ENCODE data around the gene NASP. TPM values are rescaled to one million over a fixed set of nuclear protein-coding genes. Genes with fewer than 3 reads are reported as not detected.

Gene NASP
- total RNA-seq, 2 experiments from 2014 or later = 228 to 282 TPM

- Mint-ChIP-seq H3K4me1 (peaks cover 31% of the 10 kb centered on the region), H3K9me3 (ENCODE audit: low read depth) (no peaks in the 10 kb centered on the region), H3K27me3 (no peaks in the 10 kb centered on the region), H3K36me3 (ENCODE audit: low read depth) (no peaks in the 10 kb centered on the region), H3K27ac (no peak overlapping the region), H3K4me3 (no peak overlapping the region)
- intact Hi-C loops (cut with DNase I, micrococcal nuclease) = loop anchor here in 1 of 2 experiments (2.0 kb wide), 1 partner anchor 23 kb away; no protein-coding TSS in a partner anchor
- ATAC-seq = no peak
- no peak for DNase-seq
- POLR2A ChIA-PET = interaction anchor here (0.5 to 2.8 kb wide), 5 partner anchors 24 to 725 kb away, joined by 3 to 13 read pairs (median 4); partner anchors contain the start of gene PRDX1
- CTCF ChIA-PET = interaction anchor here (0.6 to 3.0 kb wide), 7 partner anchors 9 to 155 kb away, joined by 3 to 13 read pairs (median 5); partner anchors contain the start of gene TMEM69
Observed at GRCh38 chr1:45545553-45546310, 38.1 kb upstream of the NASP start.

GRCh38 chr1:45550401-45551351 lies 33.2 kb upstream of the NASP start, which contains the start of gene AKR1A1:
TSS of gene AKR1A1 (plus strand) at chr1:45550826. CDS start at chr1:45561795, 10,969 bp downstream.
- H3K9me3 Mint-ChIP-seq (ENCODE audit: low read depth) = no peaks in the 10 kb centered on the region
- CTCF ChIA-PET = interaction anchor here (0.7 to 1.4 kb wide), 10 partner anchors 10 to 692 kb away, joined by 3 to 12 read pairs (median 4); partner anchors contain the start of gene PRDX1

GRCh38 chr1:45551684-45552083 lies 32.2 kb upstream of the NASP start:
- Mint-ChIP-seq H3K36me3 (ENCODE audit: low read depth) (peaks cover 13% of the 10 kb centered on the region), H3K4me1 (peaks cover 14% of the 10 kb centered on the region), H3K27me3 (no peaks in the 10 kb centered on the region), H3K27ac (peak overlapping the region; percentile 94), H3K4me3 (peak overlapping the region; percentile 94), H3K9me3 (ENCODE audit: low read depth) (no peaks in the 10 kb centered on the region)
- intact Hi-C loops (cut with DNase I, micrococcal nuclease) = loop anchor here (1.0 to 2.0 kb wide), 4 partner anchors 18 to 565 kb away; partner anchors contain the start of gene EIF2B3 (in 1 of the 2)
- no peak for DNase-seq
- POLR2A ChIA-PET = interaction anchor here (1.0 to 2.2 kb wide), 5 partner anchors 30 to 761 kb away, joined by 3 to 27 read pairs (median 7); partner anchors contain the start of genes MUTYH, PRDX1 and TOE1
- CTCF ChIA-PET = interaction anchor here (0.7 to 1.4 kb wide), 9 partner anchors 9 to 693 kb away, joined by 3 to 12 read pairs (median 4); partner anchors contain the start of gene PRDX1
- no peak for ATAC-seq

More at GRCh38 chr1:45550401-45551351, 33.2 kb upstream of the NASP start, which contains the start of gene AKR1A1:
- H3K27me3 Mint-ChIP-seq = no peaks in the 10 kb centered on the region
- DNase-seq (peak; percentile 95), ATAC-seq (peak; percentile 94)
- peak within 1 kb of the TSS; percentile 94 for H3K27ac Mint-ChIP-seq
- H3K4me1 Mint-ChIP-seq = peaks cover 16% of the 10 kb centered on the region
- intact Hi-C loops (cut with DNase I, micrococcal nuclease) = loop anchor here (1.0 to 2.0 kb wide), 11 partner anchors 19 to 697 kb away; partner anchors contain the start of genes CCDC163 (in 2 of the 2), MMACHC (in 2 of the 2), PRDX1 (in 2 of the 2) and EIF2B3 (in 1 of the 2)
- POLR2A ChIA-PET = interaction anchor here (1.0 to 2.2 kb wide), 6 partner anchors 29 to 760 kb away, joined by 3 to 27 read pairs (median 4); partner anchors contain the start of genes MUTYH, PRDX1 and TOE1
- peaks cover 9% of the 10 kb centered on the region for H3K36me3 Mint-ChIP-seq (ENCODE audit: low read depth)
- peak within 1 kb of the TSS; percentile 94 for H3K4me3 Mint-ChIP-seq

- intact Hi-C loops (cut with DNase I, micrococcal nuclease) = no loop called here
- POLR2A ChIA-PET = interaction anchor here (1.1 kb wide), 1 partner anchor 30 kb away, joined by 7 read pairs; the partner anchor contains the start of gene PRDX1
Observed at GRCh38 chr1:45552331-45552730, 31.5 kb upstream of the NASP start.

DNA sequence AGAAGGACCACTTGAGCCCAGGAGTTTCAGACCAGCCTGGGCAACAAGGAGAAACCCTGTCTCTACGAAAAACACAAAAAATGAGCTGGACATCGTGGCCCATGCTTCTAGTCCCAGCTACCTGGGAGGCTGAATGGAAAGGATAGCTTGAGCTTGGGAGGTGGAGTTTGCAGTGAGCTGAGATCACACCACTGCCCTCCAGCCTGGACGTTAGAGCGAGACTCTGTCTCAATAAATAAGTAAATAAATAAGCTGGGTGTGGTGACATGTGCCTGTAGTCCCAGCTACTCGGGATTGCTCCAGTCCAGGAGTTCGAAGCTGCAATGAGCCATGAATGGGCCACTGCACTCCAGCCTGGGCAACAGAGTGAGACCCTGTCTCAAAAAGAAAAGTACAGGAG lies 29.6 kb upstream of the NASP start:
- H3K4me1 Mint-ChIP-seq = peaks cover 19% of the 10 kb centered on the region
- DNase-seq = no peak
- ChIA-PET CTCF (interaction anchor here (1.9 kb wide), 1 partner anchor 9 kb away, joined by 7 read pairs; no protein-coding TSS in a partner anchor), POLR2A (interaction anchor here (1.2 kb wide), 1 partner anchor 14 kb away, joined by 3 read pairs; no protein-coding TSS in a partner anchor)
- no peak overlapping the region for H3K4me3 Mint-ChIP-seq
- peaks cover 18% of the 10 kb centered on the region for H3K36me3 Mint-ChIP-seq (ENCODE audit: low read depth)
- intact Hi-C loops (cut with DNase I, micrococcal nuclease) = no loop called here
- ATAC-seq = no peak
- no peaks in the 10 kb centered on the region for H3K9me3 Mint-ChIP-seq (ENCODE audit: low read depth)
- no peak overlapping the region for H3K27ac Mint-ChIP-seq
- no peaks in the 10 kb centered on the region for H3K27me3 Mint-ChIP-seq

More at GRCh38 chr1:45552331-45552730, 31.5 kb upstream of the NASP start:
- Mint-ChIP-seq H3K4me1 (peaks cover 16% of the 10 kb centered on the region), H3K9me3 (ENCODE audit: low read depth) (no peaks in the 10 kb centered on the region), H3K27ac (peak overlapping the region; percentile 56), H3K27me3 (no peaks in the 10 kb centered on the region), H3K36me3 (ENCODE audit: low read depth) (peaks cover 14% of the 10 kb centered on the region), H3K4me3 (peak overlapping the region; percentile 94)
- ATAC-seq = no peak
- CTCF ChIA-PET = interaction anchor here (0.8 kb wide), 1 partner anchor 806 kb away, joined by 3 read pairs; no protein-coding TSS in a partner anchor
- DNase-seq = peak; percentile 36

- Mint-ChIP-seq H3K27me3 (no peaks in the 10 kb centered on the region), H3K4me1 (peaks cover 14% of the 10 kb centered on the region), H3K4me3 (no peak overlapping the region), H3K36me3 (ENCODE audit: low read depth) (peaks cover 28% of the 10 kb centered on the region), H3K9me3 (ENCODE audit: low read depth) (no peaks in the 10 kb centered on the region), H3K27ac (peak overlapping the region; percentile 12)
- intact Hi-C loops (cut with DNase I, micrococcal nuclease) = no loop called here
- DNase-seq (no peak), ATAC-seq (no peak)
- CTCF ChIA-PET = interaction anchor here (0.6 to 1.5 kb wide), 7 partner anchors 11 to 876 kb away, joined by 3 to 7 read pairs (median 4); partner anchors contain the start of genes MMACHC and TESK2
- POLR2A ChIA-PET = interaction anchor here (0.6 to 1.1 kb wide), 4 partner anchors 26 to 738 kb away, joined by 3 to 4 read pairs (median 4); partner anchors contain the start of gene PRDX1
Observed at GRCh38 chr1:45557422-45557944, 26.4 kb upstream of the NASP start.

GRCh38 chr1:45563843-45564242 lies 20.0 kb upstream of the NASP start:
- CTCF ChIA-PET = interaction anchor here (2.1 kb wide), 1 partner anchor 52 kb away, joined by 11 read pairs; no protein-coding TSS in a partner anchor

GRCh38 chr1:45566722-45567121 lies 17.1 kb upstream of the NASP start:
- POLR2A ChIA-PET = no interaction called here
- H3K27ac Mint-ChIP-seq = no peak overlapping the region
- no peaks in the 10 kb centered on the region for H3K27me3 Mint-ChIP-seq
- DNase-seq = no peak
- peaks cover under 1% of the 10 kb centered on the region for H3K4me1 Mint-ChIP-seq
- no peaks in the 10 kb centered on the region for H3K9me3 Mint-ChIP-seq (ENCODE audit: low read depth)
- ATAC-seq = no peak
- CTCF ChIA-PET = interaction anchor here (0.7 to 1.4 kb wide), 6 partner anchors 17 to 730 kb away, joined by 3 to 7 read pairs (median 4); partner anchors contain the start of genes NASP and PRDX1
- H3K36me3 Mint-ChIP-seq (ENCODE audit: low read depth) = peaks cover 38% of the 10 kb centered on the region
- intact Hi-C loops (cut with DNase I, micrococcal nuclease) = no loop called here
- H3K4me3 Mint-ChIP-seq = no peak overlapping the region

More at GRCh38 chr1:45563843-45564242, 20.0 kb upstream of the NASP start:
- Mint-ChIP-seq H3K27me3 (no peaks in the 10 kb centered on the region), H3K4me3 (no peak overlapping the region), H3K4me1 (peaks cover 5% of the 10 kb centered on the region), H3K9me3 (ENCODE audit: low read depth) (no peaks in the 10 kb centered on the region), H3K36me3 (ENCODE audit: low read depth) (peaks cover 39% of the 10 kb centered on the region), H3K27ac (no peak overlapping the region)
- intact Hi-C loops (cut with DNase I, micrococcal nuclease) = no loop called here
- DNase-seq (no peak), ATAC-seq (no peak)
- POLR2A ChIA-PET = no interaction called here

- no peak for DNase-seq
- Mint-ChIP-seq H3K9me3 (ENCODE audit: low read depth) (no peaks in the 10 kb centered on the region), H3K27ac (no peak overlapping the region), H3K4me3 (no peak overlapping the region), H3K36me3 (ENCODE audit: low read depth) (peaks cover 33% of the 10 kb centered on the region), H3K4me1 (no peaks in the 10 kb centered on the region), H3K27me3 (no peaks in the 10 kb centered on the region)
- ChIA-PET POLR2A (interaction anchor here (0.6 to 1.5 kb wide), 5 partner anchors 14 to 749 kb away, joined by 3 to 4 read pairs (median 3); partner anchors contain the start of gene PRDX1), CTCF (interaction anchor here (1.2 to 8.3 kb wide), 11 partner anchors 9 to 207 kb away, joined by 3 to 107 read pairs (median 4); partner anchors contain the start of genes AKR1A1, CCDC163 and MMACHC)
- ATAC-seq = no peak
- intact Hi-C loops (cut with DNase I, micrococcal nuclease) = no loop called here
Observed at GRCh38 chr1:45567911-45568310, 15.9 kb upstream of the NASP start.

DNA sequence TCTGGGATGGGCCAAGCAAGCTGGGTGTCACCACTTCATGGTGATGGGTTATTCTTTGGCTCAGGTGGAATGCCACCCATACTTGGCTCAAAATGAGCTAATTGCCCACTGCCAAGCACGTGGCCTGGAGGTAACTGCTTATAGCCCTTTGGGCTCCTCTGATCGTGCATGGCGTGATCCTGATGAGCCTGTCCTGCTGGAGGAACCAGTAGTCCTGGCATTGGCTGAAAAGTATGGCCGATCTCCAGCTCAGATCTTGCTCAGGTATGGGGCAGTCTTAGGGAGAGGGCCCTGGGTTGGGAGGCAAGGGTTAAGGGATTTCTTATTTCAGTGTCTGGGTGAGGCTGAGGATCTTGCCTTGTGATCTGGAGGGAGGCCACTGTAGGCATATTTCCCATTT lies 15.4 kb upstream of the NASP start:
- no peaks in the 10 kb centered on the region for H3K4me1 Mint-ChIP-seq
- no peak overlapping the region for H3K4me3 Mint-ChIP-seq
- DNase-seq = no peak
- ATAC-seq = no peak
- CTCF ChIA-PET = interaction anchor here (0.6 to 8.3 kb wide), 23 partner anchors 8 to 221 kb away, joined by 3 to 107 read pairs (median 4); partner anchors contain the start of genes AKR1A1, CCDC163, MMACHC and PRDX1
- H3K27ac Mint-ChIP-seq = no peak overlapping the region
- no peaks in the 10 kb centered on the region for H3K9me3 Mint-ChIP-seq (ENCODE audit: low read depth)
- POLR2A ChIA-PET = interaction anchor here (0.6 to 1.5 kb wide), 6 partner anchors 14 to 749 kb away, joined by 3 to 5 read pairs (median 3); partner anchors contain the start of gene PRDX1
- no peaks in the 10 kb centered on the region for H3K27me3 Mint-ChIP-seq
- intact Hi-C loops (cut with DNase I, micrococcal nuclease) = no loop called here
- peaks cover 31% of the 10 kb centered on the region for H3K36me3 Mint-ChIP-seq (ENCODE audit: low read depth)
